ENCODE results near the gene CTSD. TPM values are rescaled to one million over a fixed set of nuclear protein-coding genes. Genes with fewer than 3 reads are reported as not detected.

CTSD gene
- polyA plus RNA-seq, 1 donor from 2014 or later: 30.5 TPM

DNA sequence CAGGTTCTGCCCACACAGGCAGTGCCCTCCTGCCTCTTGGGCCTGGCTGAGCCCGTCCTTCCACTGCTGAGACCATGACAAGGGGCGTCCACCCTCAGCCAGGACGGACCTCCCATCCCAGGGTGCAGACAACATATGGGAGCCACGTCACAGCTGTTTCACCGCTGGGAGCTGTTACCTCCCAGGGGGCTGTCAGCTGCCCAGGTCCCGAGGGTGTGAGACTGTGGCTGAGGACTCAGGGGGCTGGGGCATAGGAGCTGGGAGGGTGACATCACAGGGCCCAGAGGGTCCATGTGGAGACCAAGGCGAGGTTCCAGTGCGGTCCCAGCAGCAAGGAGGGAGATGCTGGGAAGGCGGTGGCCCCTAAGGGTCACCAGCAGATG, 17.9 kb upstream of the CTSD start:
- Histone ChIP-seq H3K79me2 (replicated peaks; ENCODE audit: insufficient read depth, low read length) (no peaks in the 10 kb centered on the region), H3K4me2 (ENCODE audit: low read length) (no peak overlapping the region), H3F3A (ENCODE audit: insufficient read depth, low read length, poor library complexity, severe bottlenecking) (no peaks in the 10 kb centered on the region), H3K4me3 (ENCODE audit: low read length) (no peak overlapping the region), H3K9ac (ENCODE audit: low read length) (no peak overlapping the region), H2AFZ (ENCODE audit: low read depth, low read length) (no peak overlapping the region), H3K36me3 (ENCODE audit: insufficient read depth, low read length) (no peaks in the 10 kb centered on the region), H3K9me3 (ENCODE audit: low read length) (no peaks in the 10 kb centered on the region), H3K27ac (ENCODE audit: low read length) (no peak overlapping the region), H3K9me2 (ENCODE audit: insufficient read depth, low read length) (no peaks in the 10 kb centered on the region), H4K20me1 (ENCODE audit: insufficient read depth) (no peaks in the 10 kb centered on the region), H3K27me3 (ENCODE audit: insufficient read depth, low read depth, low read length) (no peaks in the 10 kb centered on the region)
- TF ChIP-seq TAF1 (IDR thresholded peaks at IDR 0.05; ENCODE audit: low read depth) (no peak), POLR2AphosphoS5 (IDR thresholded peaks at IDR 0.05) (no peak), EP300 (conservative IDR thresholded peaks at IDR 0.05; ENCODE audit: poor library complexity, severe bottlenecking) (no peak), REST (IDR thresholded peaks at IDR 0.05; ENCODE audit: borderline replicate concordance) (no peak), SMC3 (conservative IDR thresholded peaks at IDR 0.05; ENCODE audit: poor library complexity) (no peak), RAD21 (conservative IDR thresholded peaks at IDR 0.05) (no peak), EZH2 (IDR thresholded peaks at IDR 0.05; ENCODE audit: borderline replicate concordance, insufficient read depth, low read length, poor library complexity, severe bottlenecking) (no peak), MXI1 (conservative IDR thresholded peaks at IDR 0.05; ENCODE audit: poor library complexity, severe bottlenecking) (no peak), CTCF (IDR thresholded peaks at IDR 0.05; ENCODE audit: poor library complexity, severe bottlenecking) (no peak)

DNA sequence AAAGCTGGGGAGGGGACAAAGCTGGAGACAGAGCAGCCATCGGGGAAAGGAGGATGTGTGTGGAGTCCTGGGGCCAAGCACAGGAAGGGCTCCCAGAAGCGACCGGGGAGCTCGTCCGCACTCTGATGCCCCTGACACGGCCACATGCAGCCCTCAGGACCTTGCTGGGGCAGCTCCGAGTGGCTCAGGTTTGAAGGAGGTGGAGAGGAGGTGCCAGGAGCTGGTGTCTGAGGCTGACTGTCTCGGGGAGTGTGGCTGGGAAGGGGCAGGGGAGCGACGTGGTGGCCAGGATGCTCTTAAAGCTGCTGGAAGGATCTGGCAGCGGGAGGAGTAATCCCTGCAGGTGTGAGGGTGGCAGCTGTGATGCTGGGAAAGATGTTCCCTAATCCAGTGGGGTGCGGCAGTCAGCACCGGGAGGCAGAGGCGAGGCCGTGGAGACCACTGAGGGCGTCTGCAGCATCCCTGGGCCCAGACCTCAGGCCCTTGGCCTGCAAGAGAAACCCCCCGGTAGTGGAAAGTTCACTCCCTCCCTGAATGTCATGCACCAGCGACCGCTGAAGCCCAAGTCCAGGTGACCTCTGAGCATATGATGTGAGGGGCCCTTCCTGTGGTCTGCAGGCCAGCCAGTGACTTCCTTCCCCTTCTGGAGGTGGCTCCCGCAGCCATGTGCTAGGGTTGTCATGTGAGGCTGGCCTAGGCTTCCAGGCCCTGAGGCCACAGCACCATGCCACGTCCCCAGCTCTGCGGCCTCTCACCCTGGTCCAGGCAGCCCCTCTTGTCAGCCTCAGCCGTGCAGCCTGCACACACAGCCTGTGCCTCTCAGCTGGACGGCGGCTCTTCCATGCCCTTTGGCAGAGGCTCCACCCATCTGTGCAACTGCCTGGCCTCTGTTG, 17.2 kb upstream of the CTSD start:
- Histone ChIP-seq H3K27ac (ENCODE audit: low read length) (no peak overlapping the region), H4K20me1 (ENCODE audit: insufficient read depth) (no peaks in the 10 kb centered on the region), H3K36me3 (ENCODE audit: insufficient read depth, low read length) (no peaks in the 10 kb centered on the region), H3K9ac (ENCODE audit: low read length) (no peak overlapping the region), H3K9me2 (ENCODE audit: insufficient read depth, low read length) (no peaks in the 10 kb centered on the region), H3K9me3 (ENCODE audit: low read length) (no peaks in the 10 kb centered on the region), H3K4me3 (ENCODE audit: low read length) (no peak overlapping the region), H3K79me2 (replicated peaks; ENCODE audit: insufficient read depth, low read length) (no peaks in the 10 kb centered on the region), H3F3A (ENCODE audit: insufficient read depth, low read length, poor library complexity, severe bottlenecking) (no peaks in the 10 kb centered on the region), H3K4me2 (ENCODE audit: low read length) (no peak overlapping the region), H3K27me3 (ENCODE audit: insufficient read depth, low read depth, low read length) (no peaks in the 10 kb centered on the region), H2AFZ (ENCODE audit: low read depth, low read length) (no peak overlapping the region)
- TF ChIP-seq EZH2 (IDR thresholded peaks at IDR 0.05; ENCODE audit: borderline replicate concordance, insufficient read depth, low read length, poor library complexity, severe bottlenecking): no peak

All from neural cell (in vitro differentiated cells).